A549 (cell line): ENCODE results near the gene GPRC5D. TPM values are rescaled to one million over a fixed set of nuclear protein-coding genes. Genes with fewer than 3 reads are reported as not detected.

ENCODE experiments used
- ATAC-seq, 2 experiments: fragments of 200-7000 bp in 1 of 2; fragments of >200 bp in 1 of 2; cut with Nextera tagmentation in 1 of 2; cut with Tn5 transposase in 1 of 2; 3 replicates each; pipeline versions ENCODE4 v1.8.0 to v1.9.1; 2018 to 2020; ENCODE audit warnings: mild to moderate bottlenecking in 1 of 2, moderate library complexity in 1 of 2
- CTCF ChIA-PET: fragments of 300-600 bp; sonication (Branson Sonifier 250); formaldehyde crosslinking; extraction: SDS; loops from one replicate; lab custom pipeline; 2021; ENCODE audit warnings: antibody characterized with exemption, inconsistent platforms; lab: Yijun Ruan, JAX
- POLR2A ChIA-PET: fragments of 350-600 bp; formaldehyde crosslinking; extraction: SDS; loops from one replicate; lab custom pipeline; 2021; ENCODE audit warnings: antibody characterized with exemption, inconsistent platforms; lab: Yijun Ruan, JAX
- DNase-seq, 2 experiments: peaks; one replicate each; pipeline versions ENCODE4 v3.0.0 to v3.0.0-alpha.2; 2011 to 2016; ENCODE audit warnings: low read depth in 1 of 2, low spot score in 1 of 2
- FAIRE-seq: peaks from 2 replicates; lab custom pipeline; 2011; peaks lifted over from hg19 to GRCh38; lab: Jason Lieb, UNC
- H3K27ac ChIP-seq, 2 experiments: fragments of >200 bp; sonication (Bioruptor Twin); formaldehyde crosslinking; 3 replicates each; pipeline ENCODE4 v1.5.1; 2016 to 2017
- H3K4me1 ChIP-seq: fragments of >200 bp; sonication (Bioruptor Twin); formaldehyde crosslinking; 3 replicates; pipeline ENCODE4 v1.6.1; 2016
- H3K4me2 ChIP-seq: fragments of >200 bp; sonication (Bioruptor Twin); formaldehyde crosslinking; 3 replicates; pipeline ENCODE4 v1.6.1; 2016
- H3K4me3 ChIP-seq: fragments of >200 bp; sonication (Bioruptor Twin); formaldehyde crosslinking; 3 replicates; pipeline ENCODE4 v1.5.1; 2016
- H3K9me3 ChIP-seq: fragments of >200 bp; sonication (Bioruptor Twin); formaldehyde crosslinking; 3 replicates; pipeline ENCODE4 v1.6.1; 2016
- BHLHE40 ChIP-seq: IDR thresholded peaks from 2 replicates; pipeline ENCODE4 v1.6.1; 2012; ENCODE audit warnings: low read depth, low read length, inconsistent platforms
- CEBPB ChIP-seq, 2 experiments: fragments of >200 bp in 1 of 2; sonication (Bioruptor Twin) in 1 of 2; formaldehyde crosslinking in 1 of 2; IDR thresholded peaks; 2 replicates each; pipeline ENCODE4 v1.6.1; 2012 to 2016
- CHD2 ChIP-seq: fragments of 150-350 bp; IDR thresholded peaks from 2 replicates; pipeline ENCODE4 v1.6.1; 2014; ENCODE audit warnings: low read length; ENCODE audit not compliant: partially characterized antibody
- EHF ChIP-seq: fragments of 250-450 bp; sonication (Bioruptor Pico); IDR thresholded peaks from 2 replicates; pipeline ENCODE4 v1.5.0; 2020; ENCODE audit warnings: mild to moderate bottlenecking
- FOSB ChIP-seq: fragments of 250-450 bp; sonication (Bioruptor Pico); IDR thresholded peaks from 2 replicates; pipeline ENCODE4 v1.5.0; 2020; ENCODE audit warnings: mild to moderate bottlenecking, moderate library complexity
- FOSL2 ChIP-seq, 2 experiments: fragments of 450-650 bp in 1 of 2; fragments of >200 bp in 1 of 2; sonication (Bioruptor Twin) in 1 of 2; formaldehyde crosslinking; IDR thresholded peaks; 2 replicates each; pipeline versions ENCODE4 v1.5.0 to v1.6.1; 2016 to 2020; ENCODE audit warnings: mild to moderate bottlenecking in 1 of 2, moderate library complexity in 1 of 2
- HDAC2 ChIP-seq: fragments of 200-600 bp; sonication (generic); IDR thresholded peaks from 2 replicates; pipeline ENCODE4 v1.6.1; 2016
- HEYL ChIP-seq: fragments of 250-450 bp; sonication (Bioruptor Pico); IDR thresholded peaks from 2 replicates; pipeline ENCODE4 v1.8.0; 2021; ENCODE audit warnings: mild to moderate bottlenecking, moderate library complexity
- HOXB13 ChIP-seq: fragments of 250-450 bp; sonication (Bioruptor Pico); IDR thresholded peaks from 2 replicates; pipeline ENCODE4 v1.5.0; 2020; ENCODE audit warnings: low read depth, mild to moderate bottlenecking, moderate library complexity
- JUN ChIP-seq, 2 experiments: fragments of >200 bp; sonication (Bioruptor Twin); formaldehyde crosslinking; IDR thresholded peaks; 2 replicates in 1 of 2; 3 replicates in 1 of 2; pipeline ENCODE4 v1.6.1; 2016 to 2017
- KDM1A ChIP-seq: fragments of 200-600 bp; sonication (generic); IDR thresholded peaks from 2 replicates; pipeline ENCODE4 v1.6.1; 2016; ENCODE audit warnings: low read depth, mild to moderate bottlenecking
- RAD21 ChIP-seq, 2 experiments: fragments of >200 bp in 1 of 2; sonication (Bioruptor Twin) in 1 of 2; formaldehyde crosslinking in 1 of 2; IDR thresholded peaks in 1 of 2; conservative IDR thresholded peaks in 1 of 2; 2 replicates in 1 of 2; 3 replicates in 1 of 2; pipeline ENCODE4 v1.6.1; 2012 to 2018; ENCODE audit warnings: inconsistent platforms in 1 of 2
- RCOR1 ChIP-seq: fragments of 150-350 bp; IDR thresholded peaks from 2 replicates; pipeline ENCODE4 v1.6.1; 2014; ENCODE audit warnings: antibody characterized with exemption, low read length, low read depth
- RFX5 ChIP-seq: fragments of 450-650 bp; IDR thresholded peaks from 2 replicates; pipeline ENCODE4 v1.7.1; 2014; ENCODE audit warnings: antibody characterized with exemption, mild to moderate bottlenecking, moderate library complexity
- ZC3H11A ChIP-seq: fragments of 450-650 bp; IDR thresholded peaks from 2 replicates; pipeline ENCODE4 v1.6.1; 2014; ENCODE audit warnings: antibody characterized with exemption, mild to moderate bottlenecking
- ZFP36 ChIP-seq: fragments of 450-650 bp; IDR thresholded peaks from 2 replicates; pipeline ENCODE4 v1.6.1; 2014; ENCODE audit warnings: borderline replicate concordance; ENCODE audit not compliant: partially characterized antibody
- ZSCAN20 ChIP-seq: fragments of 250-450 bp; sonication (Bioruptor Pico); IDR thresholded peaks from 2 replicates; pipeline ENCODE4 v1.8.0; 2022; ENCODE audit warnings: mild to moderate bottlenecking, moderate library complexity
- WGBS: methylation state at CpG from one replicate; pipeline ENCODE4 v1.1.6; 2017; ENCODE audit errors: missing lambda C conversion rate; 5-methylcytosine and 5-hydroxymethylcytosine counted together
- polyA plus RNA-seq, 4 experiments: library from polyadenylated mRNA; depleted of rRNA in 3 of 4; stranded (reverse); fragments of >200 nt; fragmentation: RNase III in 1 of 4; extraction: RNeasy Plus Mini Kit Qiagen cat#74134 plus additional on column Dnase treatment in 1 of 4; gene quantifications; 2 replicates in 3 of 4; 3 replicates in 1 of 4; pipeline ENCODE4 v1.2.3, GENCODE V29; 2011 to 2017
- TF ChIP-seq, protein P1 (sequence below): fragments of 450-650 bp; IDR thresholded peaks from 2 replicates; pipeline ENCODE4 v1.6.1; 2014; ENCODE audit warnings: antibody characterized with exemption
- TF ChIP-seq, protein P2 (sequence below): fragments of 250-450 bp; sonication (Bioruptor Pico); IDR thresholded peaks from 2 replicates; pipeline ENCODE4 v1.5.0; 2021; ENCODE audit warnings: mild to moderate bottlenecking, moderate library complexity, borderline replicate concordance
- TF ChIP-seq, protein P3 (sequence below): fragments of >200 bp; sonication (Bioruptor Twin); formaldehyde crosslinking; IDR thresholded peaks from 3 replicates; pipeline ENCODE4 v1.6.1; 2016
- TF ChIP-seq, protein P4 (sequence below): fragments of >200 bp; sonication (Bioruptor Twin); formaldehyde crosslinking; IDR thresholded peaks from 2 replicates; pipeline ENCODE4 v1.6.1; 2016
- TF ChIP-seq, protein P5 (sequence below): fragments of >200 bp; sonication (Bioruptor Twin); formaldehyde crosslinking; IDR thresholded peaks from 3 replicates; pipeline ENCODE4 v1.5.1; 2016

GPRC5D gene
- polyA plus RNA-seq, 2 of the 4 experiments (the other 2 are of a cell fraction): not detected

DNA sequence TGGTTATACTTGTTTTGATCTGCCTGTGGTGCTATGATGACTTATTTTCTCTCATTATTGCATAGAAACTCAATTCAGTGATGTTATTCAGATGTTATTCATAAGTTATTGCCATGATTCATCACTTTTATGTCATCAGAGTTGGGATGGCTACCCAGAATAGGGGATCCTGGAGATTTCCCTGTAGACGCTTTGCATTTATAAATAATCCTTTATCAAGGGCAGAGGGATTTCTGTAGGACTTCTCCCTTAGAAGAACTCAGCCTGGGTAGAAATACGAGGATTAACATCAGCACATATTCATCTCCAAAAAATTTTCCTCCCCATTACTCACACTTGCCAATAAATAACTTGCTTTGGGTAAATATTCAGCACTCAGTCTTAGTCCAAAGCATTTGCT lies 55.7 kb downstream of the GPRC5D start (continued):
- TF ChIP-seq FOSL2 (IDR thresholded peaks at IDR 0.05) (peak; percentile 61), FOSL2 (CRISPR knock-in tag; IDR thresholded peaks at IDR 0.05) (peak; percentile 73), CHD2 (no peak), RAD21 (conservative IDR thresholded peaks at IDR 0.05 in 1 of 2, IDR thresholded peaks at IDR 0.05 in 1 of 2) (no peak), KDM1A (no peak), CEBPB (IDR thresholded peaks at IDR 0.05) (no peak), BHLHE40 (no peak), EHF (CRISPR knock-in tag) (no peak), JUN (IDR thresholded peaks at IDR 0.05) (peak; percentile 13 to 35; a peak in 1 of 5 replicates), RCOR1 (no peak), ZC3H11A (no peak), HEYL (CRISPR knock-in tag) (no peak), RFX5 (no peak), HDAC2 (no peak), HOXB13 (no peak), FOSB (CRISPR knock-in tag) (no peak)
- TF ChIP-seq, protein P1, sequence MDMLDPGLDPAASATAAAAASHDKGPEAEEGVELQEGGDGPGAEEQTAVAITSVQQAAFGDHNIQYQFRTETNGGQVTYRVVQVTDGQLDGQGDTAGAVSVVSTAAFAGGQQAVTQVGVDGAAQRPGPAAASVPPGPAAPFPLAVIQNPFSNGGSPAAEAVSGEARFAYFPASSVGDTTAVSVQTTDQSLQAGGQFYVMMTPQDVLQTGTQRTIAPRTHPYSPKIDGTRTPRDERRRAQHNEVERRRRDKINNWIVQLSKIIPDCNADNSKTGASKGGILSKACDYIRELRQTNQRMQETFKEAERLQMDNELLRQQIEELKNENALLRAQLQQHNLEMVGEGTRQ: no peak
- TF ChIP-seq, protein P2, sequence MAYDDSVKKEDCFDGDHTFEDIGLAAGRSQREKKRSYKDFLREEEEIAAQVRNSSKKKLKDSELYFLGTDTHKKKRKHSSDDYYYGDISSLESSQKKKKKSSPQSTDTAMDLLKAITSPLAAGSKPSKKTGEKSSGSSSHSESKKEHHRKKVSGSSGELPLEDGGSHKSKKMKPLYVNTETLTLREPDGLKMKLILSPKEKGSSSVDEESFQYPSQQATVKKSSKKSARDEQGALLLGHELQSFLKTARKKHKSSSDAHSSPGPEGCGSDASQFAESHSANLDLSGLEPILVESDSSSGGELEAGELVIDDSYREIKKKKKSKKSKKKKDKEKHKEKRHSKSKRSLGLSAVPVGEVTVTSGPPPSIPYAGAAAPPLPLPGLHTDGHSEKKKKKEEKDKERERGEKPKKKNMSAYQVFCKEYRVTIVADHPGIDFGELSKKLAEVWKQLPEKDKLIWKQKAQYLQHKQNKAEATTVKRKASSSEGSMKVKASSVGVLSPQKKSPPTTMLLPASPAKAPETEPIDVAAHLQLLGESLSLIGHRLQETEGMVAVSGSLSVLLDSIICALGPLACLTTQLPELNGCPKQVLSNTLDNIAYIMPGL: no peak
- TF ChIP-seq, protein P3, sequence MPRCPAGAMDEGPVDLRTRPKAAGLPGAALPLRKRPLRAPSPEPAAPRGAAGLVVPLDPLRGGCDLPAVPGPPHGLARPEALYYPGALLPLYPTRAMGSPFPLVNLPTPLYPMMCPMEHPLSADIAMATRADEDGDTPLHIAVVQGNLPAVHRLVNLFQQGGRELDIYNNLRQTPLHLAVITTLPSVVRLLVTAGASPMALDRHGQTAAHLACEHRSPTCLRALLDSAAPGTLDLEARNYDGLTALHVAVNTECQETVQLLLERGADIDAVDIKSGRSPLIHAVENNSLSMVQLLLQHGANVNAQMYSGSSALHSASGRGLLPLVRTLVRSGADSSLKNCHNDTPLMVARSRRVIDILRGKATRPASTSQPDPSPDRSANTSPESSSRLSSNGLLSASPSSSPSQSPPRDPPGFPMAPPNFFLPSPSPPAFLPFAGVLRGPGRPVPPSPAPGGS: no peak
- TF ChIP-seq, protein P4, sequence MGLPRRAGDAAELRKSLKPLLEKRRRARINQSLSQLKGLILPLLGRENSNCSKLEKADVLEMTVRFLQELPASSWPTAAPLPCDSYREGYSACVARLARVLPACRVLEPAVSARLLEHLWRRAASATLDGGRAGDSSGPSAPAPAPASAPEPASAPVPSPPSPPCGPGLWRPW: no peak
- TF ChIP-seq, all 56 proteins: peak for 7

DNA sequence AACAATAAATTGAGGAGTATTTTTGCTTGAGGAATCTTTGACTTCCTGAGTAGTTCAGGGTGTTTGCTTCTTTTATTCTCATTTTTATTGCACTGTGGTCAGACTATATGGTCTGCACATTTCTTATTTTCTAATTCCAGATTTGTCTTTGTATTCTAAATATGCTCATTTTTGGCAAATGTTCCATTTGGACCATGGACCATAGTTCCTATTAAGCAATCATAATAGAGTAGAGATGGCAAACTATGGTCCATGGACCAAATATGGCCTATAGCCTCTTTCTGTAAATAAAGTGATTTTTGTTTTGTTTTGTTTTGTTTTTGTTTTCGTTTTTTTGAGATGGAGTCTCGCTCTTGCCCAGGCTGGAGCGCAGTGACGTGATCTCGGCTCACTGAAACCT lies 58.5 kb downstream of the GPRC5D start:
- Histone ChIP-seq H3K27ac (peak overlapping the region; percentile 94), H3K4me1 (peaks cover 59% of the 10 kb centered on the region), H3K4me2 (peak overlapping the region; percentile 89), H3K9me3 (no peaks in the 10 kb centered on the region), H3K4me3 (peak overlapping the region; percentile 54)
- FAIRE-seq (no peak), ATAC-seq (no peak), DNase-seq (no peak)
- 37% methylated on average over 5 of the region's 5 CpGs for WGBS
- TF ChIP-seq, protein P5, sequence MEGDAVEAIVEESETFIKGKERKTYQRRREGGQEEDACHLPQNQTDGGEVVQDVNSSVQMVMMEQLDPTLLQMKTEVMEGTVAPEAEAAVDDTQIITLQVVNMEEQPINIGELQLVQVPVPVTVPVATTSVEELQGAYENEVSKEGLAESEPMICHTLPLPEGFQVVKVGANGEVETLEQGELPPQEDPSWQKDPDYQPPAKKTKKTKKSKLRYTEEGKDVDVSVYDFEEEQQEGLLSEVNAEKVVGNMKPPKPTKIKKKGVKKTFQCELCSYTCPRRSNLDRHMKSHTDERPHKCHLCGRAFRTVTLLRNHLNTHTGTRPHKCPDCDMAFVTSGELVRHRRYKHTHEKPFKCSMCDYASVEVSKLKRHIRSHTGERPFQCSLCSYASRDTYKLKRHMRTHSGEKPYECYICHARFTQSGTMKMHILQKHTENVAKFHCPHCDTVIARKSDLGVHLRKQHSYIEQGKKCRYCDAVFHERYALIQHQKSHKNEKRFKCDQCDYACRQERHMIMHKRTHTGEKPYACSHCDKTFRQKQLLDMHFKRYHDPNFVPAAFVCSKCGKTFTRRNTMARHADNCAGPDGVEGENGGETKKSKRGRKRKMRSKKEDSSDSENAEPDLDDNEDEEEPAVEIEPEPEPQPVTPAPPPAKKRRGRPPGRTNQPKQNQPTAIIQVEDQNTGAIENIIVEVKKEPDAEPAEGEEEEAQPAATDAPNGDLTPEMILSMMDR: no peak
- TF ChIP-seq CEBPB (IDR thresholded peaks at IDR 0.05): peak in 1 of 2 experiments; percentile 43; a peak in 1 of 4 replicates
- peak; percentile 50; the same call in 1 of the 2 replicates for TF ChIP-seq ZSCAN20 (CRISPR knock-in tag)
- no peak for TF ChIP-seq ZFP36
- 0 out of 2 replicates have a peak, but pooled peaks have one; percentile 60 for TF ChIP-seq FOSB (CRISPR knock-in tag)
- CTCF ChIA-PET: interaction anchor here (1.4 to 4.6 kb wide), 8 partner anchors 8 to 105 kb away, joined by 4 to 55 read pairs (median 28); partner anchors contain the start of gene DDX47
- POLR2A ChIA-PET: no interaction called here
